Measurements from ENCODE around the gene TMEM259. TPM values are rescaled to one million over a fixed set of nuclear protein-coding genes. Genes with fewer than 3 reads are reported as not detected.

TMEM259 gene
- total RNA-seq, 1 donor from 2014 or later: 119 TPM

- DNase-seq: no peak
- H3K9me3 ChIP-seq (replicated peaks): no peaks in the 10 kb centered on the region
- H3K27ac ChIP-seq (replicated peaks): no peak overlapping the region
- peaks cover 70% of the 10 kb centered on the region for H3K27me3 ChIP-seq (ENCODE audit: low read depth)
- H3K4me3 ChIP-seq: peak overlapping the region; percentile 49
- intact Hi-C loops (cut with micrococcal nuclease): no loop called here
- H3K4me1 ChIP-seq: peaks cover 18% of the 10 kb centered on the region
- TF ChIP-seq CTCF (IDR thresholded peaks at IDR 0.05; ENCODE audit: borderline replicate concordance): peak; percentile 93
- H3K36me3 ChIP-seq: no peaks in the 10 kb centered on the region
Observed at GRCh38 chr19:1001538-1002166, 19.3 kb downstream of the TMEM259 start.

- TF ChIP-seq CTCF (IDR thresholded peaks at IDR 0.05; ENCODE audit: borderline replicate concordance): no peak
- Histone ChIP-seq H3K27me3 (ENCODE audit: low read depth) (peaks cover 78% of the 10 kb centered on the region), H3K9me3 (replicated peaks) (no peaks in the 10 kb centered on the region), H3K27ac (replicated peaks) (no peak overlapping the region), H3K4me3 (peak overlapping the region; percentile 49), H3K4me1 (peaks cover 26% of the 10 kb centered on the region), H3K36me3 (no peaks in the 10 kb centered on the region)
- no peak for DNase-seq
- intact Hi-C loops (cut with micrococcal nuclease): no loop called here
Observed at GRCh38 chr19:1000591-1001537, 20.1 kb downstream of the TMEM259 start.

GRCh38 chr19:1000095-1000494, 20.8 kb downstream of the TMEM259 start, which contains the start of gene GRIN3B:
TSS of gene GRIN3B (plus strand) at chr19:1000419. CDS start at chr19:1000438, 19 bp downstream.
- peak; percentile 60 for TF ChIP-seq CTCF (IDR thresholded peaks at IDR 0.05; ENCODE audit: borderline replicate concordance)
- peak within 1 kb of the TSS; percentile 49 for H3K4me3 ChIP-seq
- no peaks in the 10 kb centered on the region for H3K9me3 ChIP-seq (replicated peaks)
- peaks cover 86% of the 10 kb centered on the region for H3K27me3 ChIP-seq (ENCODE audit: low read depth)
- no peak within 1 kb of the TSS for H3K27ac ChIP-seq (replicated peaks)
- H3K4me1 ChIP-seq: peaks cover 29% of the 10 kb centered on the region
- intact Hi-C loops (cut with micrococcal nuclease): no loop called here
- DNase-seq: no peak
- no peaks in the 10 kb centered on the region for H3K36me3 ChIP-seq

GRCh38 chr19:999379-999719, 21.6 kb downstream of the TMEM259 start:
- H3K27me3 ChIP-seq (ENCODE audit: low read depth): peaks cover 89% of the 10 kb centered on the region

GRCh38 chr19:998064-998463, 22.9 kb downstream of the TMEM259 start:
- H3K4me1 ChIP-seq: peaks cover 29% of the 10 kb centered on the region
- peaks cover 14% of the 10 kb centered on the region for H3K36me3 ChIP-seq
- H3K27me3 ChIP-seq (ENCODE audit: low read depth): peaks cover 83% of the 10 kb centered on the region
- no peak for TF ChIP-seq CTCF (IDR thresholded peaks at IDR 0.05; ENCODE audit: borderline replicate concordance)
- no peaks in the 10 kb centered on the region for H3K9me3 ChIP-seq (replicated peaks)
- DNase-seq: no peak
- intact Hi-C loops (cut with micrococcal nuclease): no loop called here
- H3K27ac ChIP-seq (replicated peaks): no peak overlapping the region
- no peak overlapping the region for H3K4me3 ChIP-seq

More at GRCh38 chr19:999379-999719, 21.6 kb downstream of the TMEM259 start:
- H3K4me3 ChIP-seq: no peak overlapping the region
- H3K9me3 ChIP-seq (replicated peaks): no peaks in the 10 kb centered on the region
- peaks cover 29% of the 10 kb centered on the region for H3K4me1 ChIP-seq
- H3K27ac ChIP-seq (replicated peaks): no peak overlapping the region
- TF ChIP-seq CTCF (IDR thresholded peaks at IDR 0.05; ENCODE audit: borderline replicate concordance): no peak
- no peak for DNase-seq
- intact Hi-C loops (cut with micrococcal nuclease): no loop called here
- H3K36me3 ChIP-seq: peaks cover 2% of the 10 kb centered on the region
